Measurements from ENCODE around the gene SLC6A17.

GRCh38 chr1:110170766-110171733 lies 20.8 kb downstream of the SLC6A17 start:
- TF ChIP-seq, protein P1, sequence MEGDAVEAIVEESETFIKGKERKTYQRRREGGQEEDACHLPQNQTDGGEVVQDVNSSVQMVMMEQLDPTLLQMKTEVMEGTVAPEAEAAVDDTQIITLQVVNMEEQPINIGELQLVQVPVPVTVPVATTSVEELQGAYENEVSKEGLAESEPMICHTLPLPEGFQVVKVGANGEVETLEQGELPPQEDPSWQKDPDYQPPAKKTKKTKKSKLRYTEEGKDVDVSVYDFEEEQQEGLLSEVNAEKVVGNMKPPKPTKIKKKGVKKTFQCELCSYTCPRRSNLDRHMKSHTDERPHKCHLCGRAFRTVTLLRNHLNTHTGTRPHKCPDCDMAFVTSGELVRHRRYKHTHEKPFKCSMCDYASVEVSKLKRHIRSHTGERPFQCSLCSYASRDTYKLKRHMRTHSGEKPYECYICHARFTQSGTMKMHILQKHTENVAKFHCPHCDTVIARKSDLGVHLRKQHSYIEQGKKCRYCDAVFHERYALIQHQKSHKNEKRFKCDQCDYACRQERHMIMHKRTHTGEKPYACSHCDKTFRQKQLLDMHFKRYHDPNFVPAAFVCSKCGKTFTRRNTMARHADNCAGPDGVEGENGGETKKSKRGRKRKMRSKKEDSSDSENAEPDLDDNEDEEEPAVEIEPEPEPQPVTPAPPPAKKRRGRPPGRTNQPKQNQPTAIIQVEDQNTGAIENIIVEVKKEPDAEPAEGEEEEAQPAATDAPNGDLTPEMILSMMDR (conservative IDR thresholded peaks at IDR 0.05; ENCODE audit: low read length) = no peak
- TF ChIP-seq EZH2phosphoT487 (IDR thresholded peaks at IDR 0.05; ENCODE audit: borderline replicate concordance) = no peak
